PFSK-1 (cell line): ENCODE results near the gene PRR9.

Experiments
- FOXP2 ChIP-seq: optimal IDR thresholded peaks from 2 replicates; pipeline ENCODE3; 2011; ENCODE audit warnings: borderline replicate concordance, control low read depth, inconsistent platforms; ENCODE audit not compliant: insufficient read depth; ENCODE audit errors: extremely low read length, extremely low read depth
- POLR2AphosphoS5 ChIP-seq: IDR thresholded peaks from 2 replicates; pipeline ENCODE4 v1.6.1; 2012; ENCODE audit warnings: low read depth, mild to moderate bottlenecking, control low read depth, low read length, moderate library complexity
- REST ChIP-seq, 2 experiments: IDR thresholded peaks; 2 replicates each; pipeline versions ENCODE4 v1.6.1 to v1.8.0; 2011 to 2012; ENCODE audit warnings: low read depth in 2 of 2, low read length in 2 of 2, control low read depth in 1 of 2, inconsistent platforms in 1 of 2, mild to moderate bottlenecking in 1 of 2, moderate library complexity in 1 of 2; ENCODE audit not compliant: insufficient read depth in 1 of 2
- SIN3A ChIP-seq: IDR thresholded peaks from 2 replicates; pipeline ENCODE4 v1.6.1; 2012; ENCODE audit warnings: mild to moderate bottlenecking, low read length, moderate library complexity, borderline replicate concordance; ENCODE audit not compliant: insufficient read depth
- TAF1 ChIP-seq: IDR thresholded peaks from 2 replicates; pipeline ENCODE4 v1.6.1; 2012; ENCODE audit warnings: low read length, control low read depth, borderline replicate concordance; ENCODE audit not compliant: insufficient read depth

Gene PRR9

DNA sequence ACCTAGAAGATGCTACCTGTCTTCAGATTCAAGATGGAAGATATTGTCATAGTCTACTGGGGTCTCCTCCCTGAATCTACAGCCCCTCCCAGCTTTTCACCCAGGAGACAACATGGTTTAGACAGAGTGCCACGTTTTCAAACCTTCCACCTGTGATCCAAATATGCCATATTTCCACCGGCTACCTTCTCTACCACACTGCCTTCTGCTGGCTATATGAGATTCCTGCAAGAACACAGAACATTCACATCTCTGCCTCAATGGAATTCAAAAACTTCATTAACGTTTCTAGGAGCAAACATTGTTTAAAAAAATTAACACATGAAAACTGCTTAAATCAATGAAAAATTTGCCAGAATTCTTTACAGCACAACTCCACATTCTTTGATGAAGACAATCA lies 27.0 kb upstream of the PRR9 start:
- no peak for TF ChIP-seq SIN3A
- TF ChIP-seq FOXP2 = no peak
- no peak for TF ChIP-seq REST (IDR thresholded peaks at IDR 0.05; ENCODE audit: insufficient read depth in 1 of 2, low read depth in 2 of 2, low read length in 2 of 2)
- TF ChIP-seq TAF1 = no peak
- no peak for TF ChIP-seq POLR2AphosphoS5

- no peak for TF ChIP-seq FOXP2
- no peak for TF ChIP-seq SIN3A
- TF ChIP-seq TAF1 = no peak
- TF ChIP-seq POLR2AphosphoS5 = no peak
- no peak for TF ChIP-seq REST (IDR thresholded peaks at IDR 0.05; ENCODE audit: insufficient read depth in 1 of 2, low read depth in 2 of 2, low read length in 2 of 2)
Measured at GRCh38 chr1:153192697-153193096, 24.7 kb upstream of the PRR9 start.

DNA sequence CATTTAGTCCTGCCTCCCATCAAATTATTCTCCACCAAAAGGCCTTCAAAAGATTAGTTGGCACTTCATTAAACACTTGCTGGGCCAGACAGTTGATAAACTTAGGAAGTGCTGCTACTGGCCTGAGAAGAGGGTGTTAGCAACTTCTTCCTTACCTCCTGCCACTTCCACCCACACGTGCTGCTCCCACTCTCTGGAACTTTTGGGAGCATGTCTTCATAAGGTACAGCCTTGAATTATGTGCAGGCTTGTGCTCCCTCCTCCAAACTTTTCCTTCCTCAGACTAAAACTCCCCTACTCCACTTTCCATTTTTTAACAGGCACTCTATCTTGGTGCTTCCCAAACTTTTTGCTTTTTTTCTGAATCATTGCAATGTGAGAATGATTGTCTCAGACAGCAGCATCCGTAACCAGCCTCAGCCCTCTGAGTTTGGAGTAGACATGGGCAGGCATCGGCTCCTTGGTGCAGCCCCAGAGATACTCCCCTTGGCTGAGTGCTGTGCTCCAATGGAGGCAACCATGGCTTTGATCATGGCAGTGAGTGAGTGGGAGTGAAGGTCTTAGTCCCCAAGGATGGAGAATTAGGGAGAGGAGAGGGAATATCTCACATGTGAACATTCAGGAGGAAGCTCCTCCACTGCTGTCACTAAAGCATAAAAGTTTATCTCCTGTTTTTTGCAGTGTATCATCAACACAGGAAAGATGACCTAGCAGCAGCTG lies 22.9 kb upstream of the PRR9 start:
- TF ChIP-seq TAF1 = no peak
- no peak for TF ChIP-seq SIN3A
- TF ChIP-seq REST (IDR thresholded peaks at IDR 0.05; ENCODE audit: insufficient read depth in 1 of 2, low read depth in 2 of 2, low read length in 2 of 2) = no peak
- no peak for TF ChIP-seq FOXP2
- TF ChIP-seq POLR2AphosphoS5 = no peak

GRCh38 chr1:153195216-153195615 lies 22.2 kb upstream of the PRR9 start:
- TF ChIP-seq POLR2AphosphoS5 (no peak), REST (IDR thresholded peaks at IDR 0.05; ENCODE audit: insufficient read depth in 1 of 2, low read depth in 2 of 2, low read length in 2 of 2) (no peak), TAF1 (no peak), FOXP2 (no peak), SIN3A (no peak)

- TF ChIP-seq POLR2AphosphoS5 = no peak
- no peak for TF ChIP-seq TAF1
- no peak for TF ChIP-seq FOXP2
Measured at GRCh38 chr1:153202006-153202405, 15.4 kb upstream of the PRR9 start.
